GM19099 (cell line): ENCODE data around the gene CEP128.

Source experiments
- POLR2A ChIP-seq: IDR thresholded peaks from 3 replicates; pipeline ENCODE4 v1.6.1; 2011; ENCODE audit warnings: low read depth; ENCODE audit not compliant: insufficient read length; ENCODE audit errors: extremely low read depth

Gene CEP128

GRCh38 chr14:80554139-80554538 is 387.4 kb downstream of the CEP128 start:
- TF ChIP-seq POLR2A, result no peak

DNA sequence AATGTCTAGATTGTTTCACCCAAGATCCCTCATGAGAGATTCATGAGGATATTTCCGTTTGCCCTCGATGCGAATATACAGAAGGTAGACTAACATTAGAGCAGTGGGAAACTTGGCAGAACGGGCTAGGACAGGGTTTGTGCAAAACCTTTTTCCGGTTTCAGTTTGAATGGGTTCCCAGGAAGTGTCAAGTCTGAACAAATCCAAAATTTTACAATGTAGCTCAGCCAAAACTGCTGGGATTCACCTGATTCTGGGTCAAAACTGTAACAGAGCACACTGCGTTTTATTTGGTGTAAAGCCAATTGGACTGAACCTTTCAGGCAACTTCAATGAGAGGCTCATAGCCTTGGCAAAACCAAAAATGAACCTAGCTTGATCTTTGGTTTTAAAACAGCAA is 392.4 kb downstream of the CEP128 start:
- no peak for TF ChIP-seq POLR2A

GRCh38 chr14:80545935-80546854 is 395.3 kb downstream of the CEP128 start:
- no peak for TF ChIP-seq POLR2A

GRCh38 chr14:80544366-80544765 is 397.2 kb downstream of the CEP128 start:
- no peak for TF ChIP-seq POLR2A

GRCh38 chr14:80543211-80543610 is 398.3 kb downstream of the CEP128 start:
- no peak for TF ChIP-seq POLR2A

DNA sequence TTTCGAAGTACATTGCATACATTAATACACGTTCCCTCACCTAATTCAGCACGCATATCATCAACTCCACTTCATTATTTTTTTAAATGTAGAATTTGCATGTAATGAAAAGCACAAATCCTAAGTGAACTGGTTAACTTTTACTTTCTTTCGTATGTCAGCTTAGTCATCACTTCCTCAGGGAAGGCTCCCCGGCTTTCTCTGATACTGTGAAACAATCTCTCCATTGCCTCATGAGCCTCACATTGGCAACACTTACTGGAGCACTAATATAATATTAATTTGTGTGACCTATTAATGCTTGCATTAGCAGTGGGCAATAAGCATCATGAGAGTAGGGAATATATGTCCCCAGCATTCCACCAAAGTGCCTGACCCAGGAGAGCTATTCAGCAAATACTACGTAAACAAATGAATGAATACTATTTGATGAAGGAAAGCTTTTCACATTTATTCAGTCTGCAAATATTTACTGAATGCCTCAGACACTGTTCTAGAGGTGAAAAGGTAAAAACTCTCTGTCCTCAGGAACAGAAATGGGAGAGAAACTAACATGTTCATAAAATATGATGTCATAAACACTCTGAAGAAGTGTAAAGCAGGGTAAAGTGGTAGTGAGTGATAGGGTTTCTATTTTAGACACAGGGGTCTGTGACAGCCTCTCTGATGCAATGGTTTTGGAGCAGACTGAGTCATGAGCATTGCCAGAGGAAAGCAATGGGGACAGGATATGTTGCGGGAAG is 402.7 kb downstream of the CEP128 start:
- no peak for TF ChIP-seq POLR2A

GRCh38 chr14:80537626-80538025 is 403.9 kb downstream of the CEP128 start:
- TF ChIP-seq POLR2A, result no peak

DNA sequence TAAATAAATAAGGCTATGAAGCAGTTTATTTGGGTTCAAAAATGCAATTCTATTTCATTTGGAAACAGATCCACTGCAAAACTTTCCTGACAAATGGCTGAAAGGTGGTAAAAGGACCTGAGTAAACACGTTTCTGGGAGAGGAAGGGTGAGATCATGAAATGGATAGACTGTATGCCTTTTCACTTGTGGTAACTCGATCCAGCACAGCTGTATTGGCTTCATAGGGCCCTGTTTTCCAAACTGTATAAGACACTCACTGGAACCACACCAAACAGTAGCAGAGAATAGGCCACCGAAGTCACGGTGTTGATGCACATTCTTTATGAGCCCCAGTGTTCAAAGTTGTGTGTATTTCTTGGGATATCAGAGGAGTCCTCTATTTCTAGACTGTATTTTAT is 405.1 kb downstream of the CEP128 start:
- no peak for TF ChIP-seq POLR2A

- no peak for TF ChIP-seq POLR2A
Measured at GRCh38 chr14:80535171-80535570, 406.4 kb downstream of the CEP128 start.

GRCh38 chr14:80523518-80524117 is 417.9 kb downstream of the CEP128 start:
- TF ChIP-seq POLR2A, result no peak

DNA sequence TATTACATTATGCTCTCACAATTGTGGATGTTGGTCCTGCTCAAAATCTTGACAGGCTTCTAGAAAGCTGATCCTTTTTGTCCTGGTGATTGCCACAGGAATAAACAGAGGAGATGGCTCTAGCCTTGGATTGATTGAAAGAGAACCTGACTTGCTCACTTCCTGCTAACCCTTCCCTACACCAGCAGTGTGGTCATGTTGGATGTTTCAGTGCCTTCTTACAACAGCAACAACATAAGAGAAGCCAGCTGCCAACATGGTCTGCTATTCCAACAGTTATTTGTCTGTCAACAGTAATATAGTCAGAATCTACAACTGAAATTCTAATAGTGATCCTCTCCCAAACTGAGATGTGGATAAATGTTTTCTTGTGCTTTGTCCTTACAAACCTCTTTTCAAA is 418.6 kb downstream of the CEP128 start:
- TF ChIP-seq POLR2A, result no peak

GRCh38 chr14:80522411-80522810 is 419.1 kb downstream of the CEP128 start:
- TF ChIP-seq POLR2A, result no peak

GRCh38 chr14:80521456-80521855 is 420.1 kb downstream of the CEP128 start:
- TF ChIP-seq POLR2A, result no peak

GRCh38 chr14:80519002-80519401 is 422.5 kb downstream of the CEP128 start:
- no peak for TF ChIP-seq POLR2A

DNA sequence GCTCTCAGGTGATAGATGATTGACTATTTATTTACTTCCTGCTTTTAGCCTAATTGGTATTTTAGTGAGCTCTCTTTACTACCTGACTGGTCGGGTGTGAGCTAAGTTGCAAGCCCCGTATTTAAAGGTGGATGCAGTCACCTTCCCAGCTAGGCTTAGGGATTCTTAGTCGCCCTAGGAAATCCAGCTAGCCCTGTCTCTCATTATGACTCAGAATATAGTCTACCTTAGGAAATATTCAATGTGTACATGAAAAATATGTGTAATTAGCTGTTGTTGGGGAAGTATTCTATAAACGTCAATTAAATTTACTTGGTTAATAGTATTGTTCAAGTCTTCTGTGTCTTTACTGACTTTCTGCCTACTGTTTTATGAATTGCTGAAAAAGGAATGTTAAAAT is 423.4 kb downstream of the CEP128 start:
- TF ChIP-seq POLR2A, result no peak
